HG02852 (cell line): Measurements from ENCODE around the gene SPAG5.
"Not testable (repeated sequence)": the region's sequence is repeated elsewhere in the genome, so short reads cannot be mapped to it uniquely, and the experiment has no call there.

Experiments
- ATAC-seq: cut with Tn5 transposase; IDR thresholded peaks from one replicate; pipeline ENCODE4 v1.9.1; 2021; ENCODE audit warnings: mild to moderate bottlenecking, moderate library complexity; ENCODE audit not compliant: unreplicated experiment

SPAG5 gene

GRCh38 chr17:28610376-28610775, 11.6 kb upstream of the SPAG5 start:
- ATAC-seq = no peak

- ATAC-seq = not testable (repeated sequence)
Observed at GRCh38 chr17:28604031-28604430, 5.2 kb upstream of the SPAG5 start.

- peak; percentile 50 for ATAC-seq
Observed at GRCh38 chr17:28599311-28600184, 723 bp upstream of the SPAG5 start.

- no peak for ATAC-seq
Observed at GRCh38 chr17:28598389-28598788, 436 bp downstream of the SPAG5 start.

GRCh38 chr17:28597606-28598383, 1.0 kb downstream of the SPAG5 start:
- ATAC-seq = no peak

- ATAC-seq = no peak
Observed at GRCh38 chr17:28592260-28592659, 6.6 kb downstream of the SPAG5 start.

- no peak for ATAC-seq
Observed at GRCh38 chr17:28585851-28586250, 13.0 kb downstream of the SPAG5 start.

- ATAC-seq = no peak
Observed at GRCh38 chr17:28584434-28584833, 14.4 kb downstream of the SPAG5 start.

GRCh38 chr17:28582513-28582912, 16.3 kb downstream of the SPAG5 start:
- no peak for ATAC-seq

GRCh38 chr17:28580959-28581358, 17.9 kb downstream of the SPAG5 start:
- no peak for ATAC-seq

GRCh38 chr17:28579526-28579925, 19.3 kb downstream of the SPAG5 start:
- peak; percentile 40 for ATAC-seq

- ATAC-seq = no peak
Observed at GRCh38 chr17:28578246-28579195, 20.3 kb downstream of the SPAG5 start.

- ATAC-seq = no peak
Observed at GRCh38 chr17:28577466-28577824, 21.4 kb downstream of the SPAG5 start.

- peak; percentile 78 for ATAC-seq
Observed at GRCh38 chr17:28576758-28577465, 21.9 kb downstream of the SPAG5 start, which contains the start of gene ALDOC. Gene ALDOC (minus strand): TSS chr17:28576895. CDS start chr17:28575532, 1,363 bp downstream.

- ATAC-seq = not testable (repeated sequence)
Observed at GRCh38 chr17:28576016-28576415, 22.8 kb downstream of the SPAG5 start.

GRCh38 chr17:28575126-28575795, 23.6 kb downstream of the SPAG5 start:
- no peak for ATAC-seq

GRCh38 chr17:28574526-28574925, 24.3 kb downstream of the SPAG5 start:
- no peak for ATAC-seq

- ATAC-seq = no peak
Observed at GRCh38 chr17:28573966-28574480, 24.8 kb downstream of the SPAG5 start.

- ATAC-seq = no peak
Observed at GRCh38 chr17:28573521-28573920, 25.3 kb downstream of the SPAG5 start.

- no peak for ATAC-seq
Observed at GRCh38 chr17:28573040-28573380, 25.8 kb downstream of the SPAG5 start.
